HK-2 (cell line): ENCODE measurements around the gene CCNF.

Experiments used
- DNase-seq: peaks from one replicate; pipeline ENCODE4 v3.0.0-alpha.2; 2018; ENCODE audit not compliant: unreplicated experiment

Gene CCNF

DNA sequence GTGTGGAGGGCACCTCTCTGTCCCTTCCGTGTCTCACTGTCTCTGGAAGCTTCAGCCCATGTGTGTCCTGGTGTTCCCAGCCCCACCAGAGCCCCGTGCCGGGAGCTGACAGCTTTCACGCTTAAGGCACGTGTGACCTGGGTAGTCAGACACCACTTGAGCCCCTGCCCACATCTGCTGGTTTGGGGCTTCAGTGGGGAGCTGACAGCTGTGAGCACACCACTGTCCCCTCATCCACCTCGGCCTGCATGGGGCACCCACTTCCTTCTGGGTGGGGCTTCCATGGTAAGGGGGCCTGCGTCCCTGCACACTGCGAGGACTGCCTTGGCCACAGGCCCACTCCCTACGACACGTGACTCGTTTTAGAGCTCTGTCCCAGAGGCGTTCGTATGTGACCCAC lies 28.0 kb downstream of the CCNF start:
- no peak for DNase-seq

GRCh38 chr16:2457946-2458345 lies 28.7 kb downstream of the CCNF start:
- DNase-seq, result no peak

GRCh38 chr16:2458887-2459646 lies 29.8 kb downstream of the CCNF start:
- DNase-seq, result no peak

DNA sequence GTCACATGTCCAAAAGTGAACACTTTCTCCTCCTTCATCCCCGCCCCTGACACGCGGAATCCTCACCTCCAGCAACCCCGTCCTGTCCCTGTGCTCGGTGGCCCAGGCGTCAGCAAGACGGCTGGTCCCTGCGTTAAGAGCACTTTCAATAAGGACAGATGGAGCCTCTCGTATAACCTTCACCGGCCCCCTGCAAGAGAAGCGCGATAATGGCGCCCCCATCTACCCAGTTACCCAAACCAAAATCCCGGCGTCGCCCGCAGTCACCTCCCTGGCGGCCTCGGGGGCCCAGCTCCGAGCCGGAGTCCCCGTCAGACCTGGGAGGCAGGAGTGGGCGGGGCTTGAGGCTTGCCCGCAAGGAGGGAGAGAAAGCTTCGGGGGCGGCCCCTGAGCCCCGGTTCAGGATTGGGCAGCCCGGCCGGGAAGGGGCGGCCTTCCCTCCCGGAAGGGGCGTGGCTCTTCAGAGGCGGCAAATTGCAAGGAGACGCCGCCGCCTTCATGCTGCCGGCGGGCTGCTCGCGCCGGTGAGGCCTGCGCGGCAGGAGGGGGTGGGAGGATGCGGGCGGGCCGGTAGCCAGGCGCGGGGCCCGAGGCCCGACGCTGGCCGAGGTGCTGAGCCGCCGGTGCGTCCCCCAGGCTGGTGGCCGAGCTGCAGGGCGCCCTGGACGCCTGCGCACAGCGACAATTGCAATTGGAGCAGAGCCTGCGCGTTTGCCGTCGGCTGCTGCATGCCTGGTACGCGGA lies 30.6 kb downstream of the CCNF start, which contains the start of gene TEDC2:
Gene TEDC2, plus strand, starts transcription at position 463 of the 744 bp plus-strand sequence. Its CDS starts 36 bp downstream, at position 499.
- peak; percentile 90 for DNase-seq

DNA sequence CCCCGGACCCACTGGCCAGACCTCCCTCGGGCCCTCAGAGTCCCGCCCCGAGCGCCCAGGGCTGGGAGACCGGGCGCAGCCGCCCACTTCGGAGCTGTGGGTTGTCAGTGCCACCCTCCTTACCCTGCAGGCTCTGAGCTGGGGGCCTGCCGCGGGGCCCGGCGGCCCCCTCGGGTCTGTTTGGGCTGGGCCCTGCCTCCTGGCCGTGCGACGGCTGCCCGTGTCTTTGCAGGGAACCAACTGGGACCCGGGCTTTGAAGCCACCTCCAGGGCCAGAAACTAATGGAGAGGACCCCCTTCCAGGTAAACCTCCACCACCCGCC lies 31.1 kb downstream of the CCNF start:
- no peak for DNase-seq

- DNase-seq, result no peak
Observed at GRCh38 chr16:2460916-2461315, 31.7 kb downstream of the CCNF start.

GRCh38 chr16:2462031-2462866 lies 33.0 kb downstream of the CCNF start:
- DNase-seq, result no peak

DNA sequence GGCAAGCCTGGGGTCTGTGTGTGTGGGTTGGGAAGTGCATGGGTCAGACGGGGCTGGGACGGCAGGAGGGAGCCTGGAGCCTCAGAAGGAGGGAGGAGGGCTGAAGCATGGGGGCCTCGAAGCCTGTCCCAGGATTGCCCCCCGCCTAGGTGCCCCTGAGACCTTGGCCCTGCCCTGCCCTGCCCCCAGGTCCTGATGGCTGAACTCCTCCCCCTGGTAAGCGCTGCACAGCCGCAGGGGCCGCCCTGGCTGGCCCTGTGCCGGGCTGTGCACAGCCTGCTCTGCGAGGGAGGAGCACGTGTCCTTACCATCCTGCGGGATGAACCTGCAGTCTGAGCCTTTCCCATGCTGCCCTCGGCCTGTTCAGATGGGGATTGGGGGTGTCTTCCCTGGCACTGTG lies 35.1 kb downstream of the CCNF start:
- DNase-seq, result no peak

DNA sequence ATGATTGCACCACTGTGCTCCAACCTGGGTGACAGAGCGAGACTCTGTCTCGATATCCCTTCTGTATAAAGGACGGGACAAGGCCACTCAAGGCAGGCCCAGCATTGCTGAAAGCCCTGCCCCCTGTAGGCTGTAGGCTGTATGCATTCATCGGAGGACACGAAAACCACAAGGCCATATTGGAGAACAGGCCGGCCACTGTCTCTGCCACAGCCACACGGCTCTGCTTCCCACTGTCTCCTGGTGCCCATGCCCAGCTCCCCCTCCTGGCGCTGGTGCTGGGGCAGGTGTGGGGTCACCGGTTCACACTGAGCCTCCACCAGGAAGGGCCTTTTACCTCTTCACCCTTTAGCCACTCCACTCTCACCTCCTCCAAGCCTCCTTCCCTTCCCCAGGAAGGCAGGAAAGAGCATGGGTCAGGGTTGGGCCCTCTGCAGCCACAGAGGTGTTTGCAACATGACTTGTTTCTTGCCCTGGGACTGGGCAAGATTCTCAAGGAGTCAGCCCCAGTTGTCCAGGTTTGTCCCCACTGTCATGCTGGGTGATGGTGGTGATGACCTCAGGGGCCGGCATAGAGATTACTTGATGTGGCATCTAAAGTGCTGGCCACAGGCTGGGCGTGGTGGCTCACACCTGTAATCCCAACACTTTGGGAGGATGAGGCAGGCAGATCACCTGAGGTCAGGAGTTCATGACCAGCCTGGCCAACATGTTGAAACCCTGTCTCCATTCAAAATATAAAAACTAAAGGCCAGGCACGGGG lies 36.6 kb downstream of the CCNF start:
- no peak for DNase-seq

- DNase-seq, result no peak
Observed at GRCh38 chr16:2466667-2467527, 37.6 kb downstream of the CCNF start.

- no peak for DNase-seq
Observed at GRCh38 chr16:2467528-2468232, 38.4 kb downstream of the CCNF start.

- DNase-seq, result no peak
Observed at GRCh38 chr16:2468233-2468724, 39.0 kb downstream of the CCNF start.

GRCh38 chr16:2468725-2469398 lies 39.6 kb downstream of the CCNF start:
- DNase-seq, result no peak

GRCh38 chr16:2469399-2470233 lies 40.4 kb downstream of the CCNF start:
- no peak for DNase-seq

DNA sequence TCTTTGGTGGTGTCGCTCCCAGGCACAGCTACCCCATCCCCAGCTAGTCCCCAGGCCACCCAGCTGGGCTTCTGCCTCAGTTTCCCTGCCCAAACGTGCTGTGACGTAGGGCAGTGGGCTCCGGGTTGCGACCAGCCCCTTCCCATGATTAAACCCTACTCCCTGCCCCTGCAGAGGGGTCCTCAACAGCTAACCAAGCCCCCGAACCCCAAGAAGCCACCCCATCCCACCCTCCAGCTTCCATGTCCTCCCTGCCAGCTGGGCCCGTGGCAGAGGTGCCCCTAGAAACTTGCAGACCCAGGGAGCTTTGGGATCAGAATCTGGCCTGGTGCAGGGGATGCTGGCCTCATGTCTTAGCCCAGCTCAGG lies 41.0 kb downstream of the CCNF start:
- no peak for DNase-seq

- DNase-seq, result no peak
Observed at GRCh38 chr16:2470603-2471015, 41.4 kb downstream of the CCNF start.

DNA sequence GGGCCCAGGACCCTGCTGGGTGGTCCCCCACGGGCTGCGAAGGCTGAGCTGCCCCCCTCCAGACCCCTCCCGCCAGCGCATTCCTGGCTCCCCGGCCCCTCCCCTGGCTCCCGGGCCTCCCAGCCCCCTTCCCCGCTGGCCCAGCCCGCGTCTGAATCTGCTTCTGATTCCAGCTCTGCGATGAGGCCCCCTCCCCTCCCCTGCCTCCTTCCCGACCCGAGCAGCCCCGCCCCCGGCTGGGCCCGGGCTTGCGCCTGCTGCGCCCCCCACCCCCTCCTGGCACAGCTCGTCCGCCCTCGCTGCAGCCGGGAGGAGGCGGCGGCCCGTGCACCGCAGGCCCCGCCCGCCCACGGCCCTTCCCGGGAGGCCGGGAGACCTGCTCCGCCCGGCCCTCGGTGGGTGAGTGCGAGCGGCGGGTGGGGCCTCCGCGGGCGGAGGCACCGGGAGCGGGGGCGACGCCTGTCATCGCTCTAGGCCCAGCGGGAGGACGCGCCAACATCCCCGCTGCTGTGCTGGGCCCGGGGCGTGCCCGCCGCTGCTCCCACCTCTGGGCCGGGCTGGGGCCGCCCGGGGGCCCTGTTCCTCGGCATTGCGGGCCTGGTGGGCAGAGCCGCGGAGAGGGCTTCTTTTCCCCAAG lies 41.9 kb downstream of the CCNF start, which contains the start of gene NTN3:
Gene NTN3, plus strand, starts transcription at position 282 of the 637 bp plus-strand sequence. CDS start 405 bp downstream, outside the sequence.
- no peak for DNase-seq
